ENCODE data around the gene ECM1. TPM values are rescaled to one million over a fixed set of nuclear protein-coding genes. Genes with fewer than 3 reads are reported as not detected.
A peak's percentile ranks its signal among the peaks of the same experiment; 100 is the strongest.

The ECM1 gene
- total RNA-seq, 1 experiment from 2014 or later, result 3.7 TPM

- BruUV-seq (replicated peaks), result TSS peak; percentile 97
- intact Hi-C loops (cut with micrococcal nuclease), result loop anchor here (1.0 to 10.0 kb wide), 6 partner anchors 18 to 433 kb away; partner anchors contain the start of genes GOLPH3L, MCL1 and SETDB1
- CTCF ChIA-PET, result interaction anchor here (0.7 to 2.2 kb wide), 5 partner anchors 60 to 252 kb away, joined by 5 to 22 read pairs (median 6); partner anchors contain the start of gene ENSA
- no peaks in the 10 kb centered on the region for H4K20me1 ChIP-seq (ENCODE audit: low read length)
- POLR2A ChIA-PET (ENCODE audit: unreplicated experiment), result interaction anchor here (0.5 to 2.3 kb wide), 10 partner anchors 9 to 361 kb away, joined by 3 to 31 read pairs (median 4); partner anchors contain the start of genes ENSA, FALEC and MCL1
- H3K4me3 ChIP-seq (ENCODE audit: low read length), result peak overlapping the region; percentile 69
- TF ChIP-seq CTCF (conservative IDR thresholded peaks at IDR 0.05; ENCODE audit: low read depth, low read length) (peak; percentile 10; the same call in 1 of the 2 replicates), EZH2phosphoT487 (IDR thresholded peaks at IDR 0.05; ENCODE audit: borderline replicate concordance, low read length) (no peak), EZH2 (IDR thresholded peaks at IDR 0.05; ENCODE audit: low read length, unreplicated experiment) (no peak)
- H3K9me3 ChIP-seq (ENCODE audit: low read length), result no peaks in the 10 kb centered on the region
- H3K9ac ChIP-seq (ENCODE audit: low read length), result peak overlapping the region; percentile 89
- peak overlapping the region; percentile 69 for H2AFZ ChIP-seq (ENCODE audit: low read length)
- H3K36me3 ChIP-seq (ENCODE audit: low read depth, low read length), result no peaks in the 10 kb centered on the region
- no peaks in the 10 kb centered on the region for H3K27me3 ChIP-seq (ENCODE audit: low read length)
- H3K4me2 ChIP-seq (ENCODE audit: low read length), result peak overlapping the region; percentile 94
- no peaks in the 10 kb centered on the region for H3K9me2 ChIP-seq (replicated peaks; ENCODE audit: low read length)
- peaks cover 13% of the 10 kb centered on the region for H3K79me2 ChIP-seq (ENCODE audit: low read length)
- peaks cover 3% of the 10 kb centered on the region for H3F3A ChIP-seq (ENCODE audit: low read length, unreplicated experiment)
- H3K4me1 ChIP-seq (ENCODE audit: insufficient read depth, low read length), result peaks cover 37% of the 10 kb centered on the region
- peak; percentile 83 for ATAC-seq
- DNase-seq, result peak; percentile 99
- peak overlapping the region; percentile 96 for H3K27ac ChIP-seq (ENCODE audit: low read length)
Measured at GRCh38 chr1:150561254-150561973, 53.5 kb downstream of the ECM1 start.

GRCh38 chr1:150561974-150562445 is 54.1 kb downstream of the ECM1 start:
- BruUV-seq (replicated peaks), result no TSS peak
- ATAC-seq (peak; percentile 68), DNase-seq (peak; percentile 91)
- Histone ChIP-seq H3K4me3 (ENCODE audit: low read length) (peak overlapping the region; percentile 69), H3K9ac (ENCODE audit: low read length) (peak overlapping the region; percentile 89), H2AFZ (ENCODE audit: low read length) (peak overlapping the region; percentile 69), H4K20me1 (ENCODE audit: low read length) (no peaks in the 10 kb centered on the region), H3K36me3 (ENCODE audit: low read depth, low read length) (no peaks in the 10 kb centered on the region), H3F3A (ENCODE audit: low read length, unreplicated experiment) (peaks cover 3% of the 10 kb centered on the region), H3K4me1 (ENCODE audit: insufficient read depth, low read length) (peaks cover 37% of the 10 kb centered on the region), H3K4me2 (ENCODE audit: low read length) (peak overlapping the region; percentile 94), H3K79me2 (ENCODE audit: low read length) (peaks cover 19% of the 10 kb centered on the region), H3K9me3 (ENCODE audit: low read length) (no peaks in the 10 kb centered on the region), H3K27me3 (ENCODE audit: low read length) (no peaks in the 10 kb centered on the region), H3K9me2 (replicated peaks; ENCODE audit: low read length) (no peaks in the 10 kb centered on the region), H3K27ac (ENCODE audit: low read length) (peak overlapping the region; percentile 96)
- TF ChIP-seq CTCF (conservative IDR thresholded peaks at IDR 0.05; ENCODE audit: low read depth, low read length), result no peak
- TF ChIP-seq EZH2 (IDR thresholded peaks at IDR 0.05; ENCODE audit: low read length, unreplicated experiment), result no peak
- CTCF ChIA-PET, result interaction anchor here (0.6 to 2.2 kb wide), 4 partner anchors 18 to 251 kb away, joined by 3 to 7 read pairs (median 4); partner anchors contain the start of genes ENSA and MCL1
- POLR2A ChIA-PET (ENCODE audit: unreplicated experiment), result interaction anchor here (0.5 to 2.3 kb wide), 12 partner anchors 9 to 818 kb away, joined by 3 to 31 read pairs (median 4); partner anchors contain the start of genes CERS2, ENSA, FALEC and MCL1
- intact Hi-C loops (cut with micrococcal nuclease), result loop anchor here (1.0 to 10.0 kb wide), 6 partner anchors 17 to 433 kb away; partner anchors contain the start of genes GOLPH3L, MCL1 and SETDB1
